GM12873 (cell line): ENCODE data around the gene VPREB1.

ENCODE experiments used
- TF ChIP-seq, protein P1 (sequence below): IDR thresholded peaks from 2 replicates; pipeline ENCODE4 v1.5.1; 2012; ENCODE audit warnings: low read depth, mild to moderate bottlenecking, moderate library complexity, low read length, control low read depth; ENCODE audit not compliant: insufficient read depth; ENCODE audit errors: missing control alignments

Gene VPREB1, protein sequence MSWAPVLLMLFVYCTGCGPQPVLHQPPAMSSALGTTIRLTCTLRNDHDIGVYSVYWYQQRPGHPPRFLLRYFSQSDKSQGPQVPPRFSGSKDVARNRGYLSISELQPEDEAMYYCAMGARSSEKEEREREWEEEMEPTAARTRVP

DNA sequence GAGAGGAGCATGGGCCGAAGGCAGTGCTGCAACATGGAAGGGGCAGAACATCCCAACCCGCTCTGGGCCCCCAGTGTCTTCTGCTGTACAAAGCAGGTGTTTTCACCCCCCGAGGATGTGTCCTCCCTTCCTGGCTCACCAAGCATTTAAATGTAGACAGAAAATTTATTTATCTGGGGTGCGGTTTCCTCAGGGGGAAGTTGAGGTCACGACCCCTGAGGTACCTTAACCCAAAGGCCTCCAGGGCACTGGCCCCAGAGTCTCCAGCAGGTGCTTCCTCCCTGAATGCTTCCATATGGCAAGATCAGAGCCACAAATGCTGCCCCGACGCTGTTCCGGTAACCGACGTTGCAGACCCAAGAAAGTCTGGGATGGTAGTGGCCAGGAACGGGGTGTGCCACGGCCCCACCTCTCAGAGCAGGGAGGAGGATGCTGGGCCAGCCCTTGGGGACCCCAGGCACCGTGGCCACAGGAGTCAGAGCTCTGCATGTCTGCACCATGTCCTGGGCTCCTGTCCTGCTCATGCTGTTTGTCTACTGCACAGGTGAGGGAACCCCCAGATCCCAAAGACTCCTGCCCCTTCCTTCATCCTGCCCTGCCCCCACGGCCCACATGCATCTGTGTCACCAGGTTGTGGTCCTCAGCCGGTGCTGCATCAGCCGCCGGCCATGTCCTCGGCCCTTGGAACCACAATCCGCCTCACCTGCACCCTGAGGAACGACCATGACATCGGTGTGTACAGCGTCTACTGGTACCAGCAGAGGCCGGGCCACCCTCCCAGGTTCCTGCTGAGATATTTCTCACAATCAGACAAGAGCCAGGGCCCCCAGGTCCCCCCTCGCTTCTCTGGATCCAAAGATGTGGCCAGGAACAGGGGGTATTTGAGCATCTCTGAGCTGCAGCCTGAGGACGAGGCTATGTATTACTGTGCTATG is at the start of gene VPREB1:
Gene VPREB1 (plus strand): TSS at position 471 of the 935 bp plus-strand sequence. CDS start 28 bp downstream, at position 499.
- TF ChIP-seq, protein P1, sequence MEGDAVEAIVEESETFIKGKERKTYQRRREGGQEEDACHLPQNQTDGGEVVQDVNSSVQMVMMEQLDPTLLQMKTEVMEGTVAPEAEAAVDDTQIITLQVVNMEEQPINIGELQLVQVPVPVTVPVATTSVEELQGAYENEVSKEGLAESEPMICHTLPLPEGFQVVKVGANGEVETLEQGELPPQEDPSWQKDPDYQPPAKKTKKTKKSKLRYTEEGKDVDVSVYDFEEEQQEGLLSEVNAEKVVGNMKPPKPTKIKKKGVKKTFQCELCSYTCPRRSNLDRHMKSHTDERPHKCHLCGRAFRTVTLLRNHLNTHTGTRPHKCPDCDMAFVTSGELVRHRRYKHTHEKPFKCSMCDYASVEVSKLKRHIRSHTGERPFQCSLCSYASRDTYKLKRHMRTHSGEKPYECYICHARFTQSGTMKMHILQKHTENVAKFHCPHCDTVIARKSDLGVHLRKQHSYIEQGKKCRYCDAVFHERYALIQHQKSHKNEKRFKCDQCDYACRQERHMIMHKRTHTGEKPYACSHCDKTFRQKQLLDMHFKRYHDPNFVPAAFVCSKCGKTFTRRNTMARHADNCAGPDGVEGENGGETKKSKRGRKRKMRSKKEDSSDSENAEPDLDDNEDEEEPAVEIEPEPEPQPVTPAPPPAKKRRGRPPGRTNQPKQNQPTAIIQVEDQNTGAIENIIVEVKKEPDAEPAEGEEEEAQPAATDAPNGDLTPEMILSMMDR, result no peak

DNA sequence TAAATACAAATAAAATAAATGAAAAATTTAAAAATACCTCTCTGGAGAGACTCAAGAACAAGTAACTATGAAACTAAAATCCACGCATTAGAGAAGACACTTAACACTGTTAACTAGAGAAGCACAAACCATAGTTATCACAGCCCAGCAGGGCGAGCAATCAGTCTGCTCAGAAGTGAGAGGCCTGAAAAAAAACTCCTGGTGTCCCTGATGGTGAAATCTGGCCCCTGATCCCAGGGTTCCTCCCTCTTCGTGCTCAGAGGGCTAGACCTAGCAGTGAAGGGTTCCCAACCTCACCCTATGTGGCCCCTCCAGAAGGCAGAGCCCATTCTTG is 49.7 kb upstream of the VPREB1 start:
- TF ChIP-seq, protein P1, result no peak

DNA sequence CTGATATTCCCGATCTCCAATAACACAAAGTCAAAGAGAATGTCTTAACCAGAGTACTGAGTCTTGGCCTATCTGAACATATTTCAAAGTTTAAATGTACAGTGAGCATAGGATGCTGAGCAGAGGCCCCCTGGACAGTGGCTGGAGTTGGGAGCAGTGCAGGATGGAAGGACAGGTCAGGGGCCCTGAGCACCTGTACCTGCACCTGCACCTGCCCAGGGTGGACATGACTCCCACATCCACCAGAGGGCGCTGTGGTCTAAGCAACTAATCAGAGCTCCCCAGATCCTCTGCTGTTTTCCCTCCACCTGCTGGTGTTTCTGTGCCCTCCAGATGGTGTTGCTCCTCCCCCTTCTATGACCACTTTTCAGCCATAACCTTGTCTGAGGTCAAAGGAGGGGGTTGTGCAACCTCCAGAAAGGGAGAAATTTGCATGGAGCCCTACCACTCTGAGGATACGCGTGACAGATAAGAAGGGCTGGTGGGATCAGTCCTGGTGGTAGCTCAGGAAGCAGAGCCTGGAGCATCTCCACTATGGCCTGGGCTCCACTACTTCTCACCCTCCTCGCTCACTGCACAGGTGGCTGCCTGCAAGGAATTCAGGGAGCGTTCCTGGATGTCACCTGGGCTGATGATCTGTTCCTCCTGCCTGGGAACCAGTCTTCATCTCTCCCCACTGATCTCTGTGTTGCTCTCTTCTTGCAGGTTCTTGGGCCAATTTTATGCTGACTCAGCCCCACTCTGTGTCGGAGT is 49.1 kb upstream of the VPREB1 start:
- TF ChIP-seq, protein P1, result peak; percentile 84

DNA sequence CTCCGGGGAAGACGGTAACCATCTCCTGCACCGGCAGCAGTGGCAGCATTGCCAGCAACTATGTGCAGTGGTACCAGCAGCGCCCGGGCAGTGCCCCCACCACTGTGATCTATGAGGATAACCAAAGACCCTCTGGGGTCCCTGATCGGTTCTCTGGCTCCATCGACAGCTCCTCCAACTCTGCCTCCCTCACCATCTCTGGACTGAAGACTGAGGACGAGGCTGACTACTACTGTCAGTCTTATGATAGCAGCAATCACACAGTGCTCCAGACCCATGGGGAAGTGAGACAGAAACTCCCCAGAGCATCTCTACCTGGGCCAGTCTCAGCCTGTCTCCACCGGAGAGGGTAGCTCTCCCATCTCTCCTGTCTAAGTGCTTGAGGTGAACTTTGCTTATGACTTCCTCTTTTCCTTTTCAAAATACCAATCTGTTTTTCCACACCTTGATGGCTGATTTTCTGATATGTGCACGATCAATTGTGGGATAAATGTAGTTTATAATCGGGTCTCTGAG is 48.5 kb upstream of the VPREB1 start:
- TF ChIP-seq, protein P1, result no peak

DNA sequence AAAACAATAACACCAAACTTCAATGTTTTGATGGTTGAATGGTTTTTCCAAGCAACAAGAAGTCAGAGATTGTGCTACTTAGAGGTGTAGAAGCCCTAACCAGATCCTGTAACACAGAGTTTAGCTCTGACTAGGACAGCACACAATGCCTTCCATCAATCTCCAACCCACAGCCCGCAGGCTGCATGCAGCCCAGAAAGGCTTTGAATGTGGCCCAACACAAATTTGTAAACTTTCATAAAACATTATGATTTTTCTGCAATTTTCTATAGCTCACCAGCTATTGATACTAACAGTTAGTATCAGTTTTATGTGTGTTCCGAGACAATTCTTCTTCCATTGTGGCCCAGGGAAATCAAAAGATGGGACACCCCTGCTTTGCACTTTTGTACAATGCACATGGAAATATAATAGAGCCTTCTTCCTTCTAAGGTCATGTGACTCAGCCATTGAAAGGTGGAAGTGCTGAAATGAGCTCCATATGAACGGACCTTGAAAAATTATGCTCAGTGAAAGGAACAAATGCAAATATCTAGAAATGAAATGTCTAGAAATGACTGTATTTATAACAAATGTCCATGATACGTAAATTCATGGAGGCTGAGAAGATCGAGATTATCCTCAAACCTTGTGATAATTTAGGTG is 47.6 kb upstream of the VPREB1 start:
- TF ChIP-seq, protein P1, result no peak

DNA sequence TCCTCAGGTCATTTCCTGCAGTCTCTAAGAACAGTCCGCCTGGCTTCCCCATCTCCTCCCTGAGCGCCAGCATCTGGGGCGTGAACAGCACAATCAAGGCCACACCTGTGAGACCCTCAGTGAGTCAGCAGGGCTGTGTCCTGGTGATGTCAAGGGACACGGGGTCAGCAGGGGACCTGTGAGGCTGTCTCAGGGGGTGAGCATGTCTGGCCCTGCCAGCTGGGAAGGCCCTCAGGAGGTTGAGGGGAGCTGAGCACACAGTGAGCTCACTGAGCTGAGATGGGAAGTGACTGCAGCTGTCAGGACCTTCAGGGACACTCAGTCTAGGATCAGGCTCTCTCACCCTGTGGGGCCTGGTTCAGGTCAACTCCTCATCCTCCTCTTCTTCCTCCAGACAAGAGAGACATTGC is 46.6 kb upstream of the VPREB1 start:
- TF ChIP-seq, protein P1, result no peak
